HL-60 (cell line): ENCODE data around the gene LIPN.

ENCODE experiments used
- GABPA ChIP-seq: IDR thresholded peaks from 2 replicates; pipeline ENCODE4 v1.6.1; 2012; ENCODE audit warnings: low read depth
- POLR2AphosphoS5 ChIP-seq: IDR thresholded peaks from 2 replicates; pipeline ENCODE4 v1.6.1; 2012; ENCODE audit warnings: low read depth
- TF ChIP-seq, protein P1 (sequence below): IDR thresholded peaks from one replicate; pipeline ENCODE4 v1.5.1; 2011; ENCODE audit warnings: low read length, control low read depth, inconsistent platforms; ENCODE audit not compliant: insufficient read depth

- TF ChIP-seq GABPA: no peak
- TF ChIP-seq, protein P1, sequence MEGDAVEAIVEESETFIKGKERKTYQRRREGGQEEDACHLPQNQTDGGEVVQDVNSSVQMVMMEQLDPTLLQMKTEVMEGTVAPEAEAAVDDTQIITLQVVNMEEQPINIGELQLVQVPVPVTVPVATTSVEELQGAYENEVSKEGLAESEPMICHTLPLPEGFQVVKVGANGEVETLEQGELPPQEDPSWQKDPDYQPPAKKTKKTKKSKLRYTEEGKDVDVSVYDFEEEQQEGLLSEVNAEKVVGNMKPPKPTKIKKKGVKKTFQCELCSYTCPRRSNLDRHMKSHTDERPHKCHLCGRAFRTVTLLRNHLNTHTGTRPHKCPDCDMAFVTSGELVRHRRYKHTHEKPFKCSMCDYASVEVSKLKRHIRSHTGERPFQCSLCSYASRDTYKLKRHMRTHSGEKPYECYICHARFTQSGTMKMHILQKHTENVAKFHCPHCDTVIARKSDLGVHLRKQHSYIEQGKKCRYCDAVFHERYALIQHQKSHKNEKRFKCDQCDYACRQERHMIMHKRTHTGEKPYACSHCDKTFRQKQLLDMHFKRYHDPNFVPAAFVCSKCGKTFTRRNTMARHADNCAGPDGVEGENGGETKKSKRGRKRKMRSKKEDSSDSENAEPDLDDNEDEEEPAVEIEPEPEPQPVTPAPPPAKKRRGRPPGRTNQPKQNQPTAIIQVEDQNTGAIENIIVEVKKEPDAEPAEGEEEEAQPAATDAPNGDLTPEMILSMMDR: no peak
- TF ChIP-seq POLR2AphosphoS5: no peak
Observed at GRCh38 chr10:88756660-88757059, 3.2 kb upstream of the LIPN start.
